Thoracic aorta (tissue), 2 donors: ENCODE results near the gene QDPR. TPM values are rescaled to one million over a fixed set of nuclear protein-coding genes. Genes with fewer than 3 reads are reported as not detected.

ENCODE experiments used
- ATAC-seq: fragments of 150-250 bp; one replicate; pipeline ENCODE4 v1.8.0; 2017; ENCODE audit warnings: low read depth; ENCODE audit not compliant: insufficient number of reproducible peaks, low FRiP score
- DNase-seq: peaks from one replicate; pipeline ENCODE4 v3.0.0-alpha.2; 2020; ENCODE audit warnings: low spot score
- H3K27ac ChIP-seq, 2 donors: fragments of 200-600 bp; sonication (generic); 1 replicate in 1 of 2; 2 replicates in 1 of 2; pipeline ENCODE4 v1.5.1; 2016; ENCODE audit warnings: mild to moderate bottlenecking in 2 of 2, moderate library complexity in 2 of 2
- H3K27me3 ChIP-seq: fragments of 200-600 bp; sonication (generic); replicated peaks from 2 replicates; pipeline ENCODE4 v1.6.0; 2016; ENCODE audit warnings: mild to moderate bottlenecking; ENCODE audit not compliant: insufficient read depth
- H3K36me3 ChIP-seq: fragments of 200-600 bp; sonication (generic); one replicate; pipeline ENCODE4 v1.5.1; 2016
- H3K4me1 ChIP-seq, 2 donors: fragments of 200-600 bp; sonication (generic); 1 replicate in 1 of 2; 2 replicates in 1 of 2; pipeline versions ENCODE4 v1.5.1 to v1.6.0; 2016; ENCODE audit warnings: low read depth in 2 of 2, mild to moderate bottlenecking in 1 of 2; ENCODE audit not compliant: control insufficient read depth in 1 of 2
- H3K4me3 ChIP-seq: fragments of 200-600 bp; sonication (generic); 2 replicates; pipeline ENCODE4 v1.5.1; 2016; ENCODE audit warnings: mild to moderate bottlenecking
- H3K9me3 ChIP-seq: fragments of 200-600 bp; sonication (generic); 2 replicates; pipeline ENCODE4 v1.5.1; 2016
- total RNA-seq, 2 donors: library from RNA; depleted of rRNA; stranded (reverse); fragments of >200 nt; gene quantifications; one replicate each; pipeline versions ENCODE4 v1.1.0 to v1.2.3, GENCODE V29; 2016
- TF ChIP-seq, protein P1 (sequence below): fragments of 200-600 bp; sonication (generic); IDR thresholded peaks from one replicate; pipeline ENCODE4 v1.5.1; 2019; ENCODE audit warnings: antibody characterized with exemption

Gene QDPR
- 10 to 100 TPM in 1 of 2 donors, 1 to 10 TPM in 1; 9.0 to 10.7 TPM for total RNA-seq

- no peaks in the 10 kb centered on the region for H3K27me3 ChIP-seq
- no peaks in the 10 kb centered on the region for H3K9me3 ChIP-seq
- ATAC-seq, result peak; percentile 91
- TF ChIP-seq, protein P1, sequence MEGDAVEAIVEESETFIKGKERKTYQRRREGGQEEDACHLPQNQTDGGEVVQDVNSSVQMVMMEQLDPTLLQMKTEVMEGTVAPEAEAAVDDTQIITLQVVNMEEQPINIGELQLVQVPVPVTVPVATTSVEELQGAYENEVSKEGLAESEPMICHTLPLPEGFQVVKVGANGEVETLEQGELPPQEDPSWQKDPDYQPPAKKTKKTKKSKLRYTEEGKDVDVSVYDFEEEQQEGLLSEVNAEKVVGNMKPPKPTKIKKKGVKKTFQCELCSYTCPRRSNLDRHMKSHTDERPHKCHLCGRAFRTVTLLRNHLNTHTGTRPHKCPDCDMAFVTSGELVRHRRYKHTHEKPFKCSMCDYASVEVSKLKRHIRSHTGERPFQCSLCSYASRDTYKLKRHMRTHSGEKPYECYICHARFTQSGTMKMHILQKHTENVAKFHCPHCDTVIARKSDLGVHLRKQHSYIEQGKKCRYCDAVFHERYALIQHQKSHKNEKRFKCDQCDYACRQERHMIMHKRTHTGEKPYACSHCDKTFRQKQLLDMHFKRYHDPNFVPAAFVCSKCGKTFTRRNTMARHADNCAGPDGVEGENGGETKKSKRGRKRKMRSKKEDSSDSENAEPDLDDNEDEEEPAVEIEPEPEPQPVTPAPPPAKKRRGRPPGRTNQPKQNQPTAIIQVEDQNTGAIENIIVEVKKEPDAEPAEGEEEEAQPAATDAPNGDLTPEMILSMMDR, result peak; percentile 25
- peaks cover 15 to 26% of the 10 kb centered on the region in 2 donors for H3K4me1 ChIP-seq
- peaks cover 2% of the 10 kb centered on the region for H3K36me3 ChIP-seq
- peak within 1 kb of the TSS; percentile 30 to 63 for H3K27ac ChIP-seq
- no peak for DNase-seq
- H3K4me3 ChIP-seq, result peak within 1 kb of the TSS; percentile 80
Measured at GRCh38 chr4:17511950-17512795, at the start of gene QDPR. Gene QDPR, minus strand, starts transcription at chr4:17512090. Its CDS starts 36 bp downstream, at chr4:17512054.

DNA sequence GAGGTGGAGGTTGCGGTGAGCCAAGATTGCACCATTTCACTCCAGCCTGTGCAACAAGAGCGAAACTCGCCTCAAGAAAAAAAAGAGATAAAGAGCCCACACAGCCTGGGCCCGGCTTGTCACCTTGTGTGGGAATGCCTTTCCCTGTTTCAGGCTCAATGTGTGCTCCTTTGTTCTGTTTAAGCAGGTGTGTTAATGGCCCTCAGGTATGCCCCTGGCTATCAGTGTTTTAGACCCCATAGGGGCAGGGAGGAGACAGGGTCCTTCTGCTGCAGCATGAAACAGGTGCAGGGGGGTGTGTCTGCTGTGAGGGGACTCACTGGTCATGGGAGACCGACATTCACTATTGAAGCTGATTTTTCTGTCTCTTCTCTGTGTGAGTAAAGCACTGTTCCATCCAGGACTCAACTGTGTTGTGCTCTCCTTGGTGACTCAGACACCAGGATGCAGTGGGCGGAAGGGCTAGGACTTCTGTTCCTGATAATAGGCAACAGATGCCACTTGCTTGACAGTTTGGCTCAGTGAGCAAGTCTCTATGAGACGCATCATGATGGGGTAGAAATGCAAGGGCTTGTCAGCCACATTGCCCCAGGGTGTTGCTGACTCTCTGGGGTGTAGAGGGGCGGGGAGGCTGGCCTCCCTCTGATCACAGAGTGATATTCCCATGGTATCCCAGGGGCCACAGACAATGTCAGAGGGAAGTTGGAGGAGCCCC, 49.5 kb upstream of the QDPR start:
- ATAC-seq (no peak), DNase-seq (no peak)
- H3K27me3 ChIP-seq, result no peaks in the 10 kb centered on the region
- no peak overlapping the region for H3K27ac ChIP-seq
- no peaks in the 10 kb centered on the region for H3K36me3 ChIP-seq
- no peaks in the 10 kb centered on the region for H3K9me3 ChIP-seq
- no peak overlapping the region for H3K4me3 ChIP-seq
- TF ChIP-seq, protein P1, result no peak
- no peaks in the 10 kb centered on the region for H3K4me1 ChIP-seq

- ATAC-seq, result no peak
- no peak for DNase-seq
- no peaks in the 10 kb centered on the region for H3K9me3 ChIP-seq
- no peaks in the 10 kb centered on the region for H3K4me1 ChIP-seq
- H3K27ac ChIP-seq, result no peak overlapping the region
- no peaks in the 10 kb centered on the region for H3K27me3 ChIP-seq
- no peak overlapping the region for H3K4me3 ChIP-seq
- no peaks in the 10 kb centered on the region for H3K36me3 ChIP-seq
- TF ChIP-seq, protein P1, result no peak
Measured at GRCh38 chr4:17560065-17560673, 48.3 kb upstream of the QDPR start.

DNA sequence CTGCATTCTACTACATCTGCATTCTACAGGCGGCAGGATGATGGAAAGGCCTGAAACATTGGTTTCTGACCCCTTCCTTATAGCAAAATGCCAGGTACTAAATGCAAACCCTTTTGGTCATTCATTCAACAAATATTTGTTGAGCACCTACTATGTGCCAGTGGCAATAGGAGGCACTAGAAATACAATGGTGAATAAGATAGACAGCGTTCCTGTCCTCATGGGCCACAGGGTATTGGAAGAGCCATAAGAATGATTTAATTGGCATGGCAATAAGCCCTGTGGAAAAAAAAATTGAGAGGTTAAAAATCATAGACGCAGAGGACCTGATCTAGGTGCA, 47.8 kb upstream of the QDPR start:
- no peak for DNase-seq
- no peak for ATAC-seq

More for the DNA sequence above, 47.8 kb upstream of the QDPR start:
- H3K27me3 ChIP-seq, result no peaks in the 10 kb centered on the region
- H3K4me1 ChIP-seq, result no peaks in the 10 kb centered on the region
- H3K4me3 ChIP-seq, result no peak overlapping the region
- no peaks in the 10 kb centered on the region for H3K9me3 ChIP-seq
- H3K36me3 ChIP-seq, result no peaks in the 10 kb centered on the region
- TF ChIP-seq, protein P1, result no peak
- H3K27ac ChIP-seq, result no peak overlapping the region
